ENCODE data around the gene PAN3. TPM values are rescaled to one million over a fixed set of nuclear protein-coding genes. Genes with fewer than 3 reads are reported as not detected.

PAN3 gene
- total RNA-seq, 2 experiments from 2014 or later: 56.9 to 59.5 TPM

DNA sequence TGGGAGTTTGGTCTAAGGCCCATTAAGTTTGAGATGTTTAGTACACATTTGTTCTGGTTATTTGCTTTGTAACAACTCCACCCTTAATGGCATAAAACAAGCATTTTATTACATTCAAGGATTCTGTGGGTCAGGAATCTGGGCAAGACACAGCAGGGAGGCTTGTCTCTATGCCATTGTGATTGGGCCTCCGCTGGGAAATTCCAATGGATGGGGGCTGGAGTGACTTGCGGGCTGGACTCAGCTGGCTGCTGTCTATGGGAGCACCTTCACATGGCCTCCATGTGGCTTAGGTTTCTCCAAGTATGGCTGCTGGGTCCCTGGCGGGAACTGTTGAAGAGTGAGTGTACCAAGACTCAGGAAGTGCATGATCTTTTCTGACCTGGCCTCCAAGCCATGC is 159.0 kb downstream of the PAN3 start:
- H3K4me3 Mint-ChIP-seq: no peak overlapping the region
- Histone ChIP-seq H3K27me3 (ENCODE audit: control insufficient read depth in 1 of 2, insufficient read depth in 2 of 2, low read length in 2 of 2) (no peaks in the 10 kb centered on the region), H3K36me3 (ENCODE audit: insufficient read depth, low read length) (peaks cover 17% of the 10 kb centered on the region), H3K4me1 (ENCODE audit: insufficient read depth, low read length) (peaks cover 5% of the 10 kb centered on the region), H3K9me3 (ENCODE audit: control insufficient read depth in 1 of 2, insufficient read depth in 1 of 2, low read length in 2 of 2) (no peaks in the 10 kb centered on the region), H3K27ac (ENCODE audit: low read depth in 1 of 2, low read length in 2 of 2) (no peak overlapping the region), H3K4me3 (ENCODE audit: low read length) (no peak overlapping the region)
- H3K9me3 Mint-ChIP-seq: no peaks in the 10 kb centered on the region
- H3K4me1 Mint-ChIP-seq (ENCODE audit: low read depth): peaks cover 10% of the 10 kb centered on the region
- TF ChIP-seq, protein P1, sequence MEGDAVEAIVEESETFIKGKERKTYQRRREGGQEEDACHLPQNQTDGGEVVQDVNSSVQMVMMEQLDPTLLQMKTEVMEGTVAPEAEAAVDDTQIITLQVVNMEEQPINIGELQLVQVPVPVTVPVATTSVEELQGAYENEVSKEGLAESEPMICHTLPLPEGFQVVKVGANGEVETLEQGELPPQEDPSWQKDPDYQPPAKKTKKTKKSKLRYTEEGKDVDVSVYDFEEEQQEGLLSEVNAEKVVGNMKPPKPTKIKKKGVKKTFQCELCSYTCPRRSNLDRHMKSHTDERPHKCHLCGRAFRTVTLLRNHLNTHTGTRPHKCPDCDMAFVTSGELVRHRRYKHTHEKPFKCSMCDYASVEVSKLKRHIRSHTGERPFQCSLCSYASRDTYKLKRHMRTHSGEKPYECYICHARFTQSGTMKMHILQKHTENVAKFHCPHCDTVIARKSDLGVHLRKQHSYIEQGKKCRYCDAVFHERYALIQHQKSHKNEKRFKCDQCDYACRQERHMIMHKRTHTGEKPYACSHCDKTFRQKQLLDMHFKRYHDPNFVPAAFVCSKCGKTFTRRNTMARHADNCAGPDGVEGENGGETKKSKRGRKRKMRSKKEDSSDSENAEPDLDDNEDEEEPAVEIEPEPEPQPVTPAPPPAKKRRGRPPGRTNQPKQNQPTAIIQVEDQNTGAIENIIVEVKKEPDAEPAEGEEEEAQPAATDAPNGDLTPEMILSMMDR (IDR thresholded peaks at IDR 0.05): no peak
- ChIA-PET CTCF (no interaction called here), POLR2A (no interaction called here)
- no peak overlapping the region for H3K27ac Mint-ChIP-seq
- intact Hi-C loops (cut with DNase I, micrococcal nuclease): no loop called here
- H3K27me3 Mint-ChIP-seq: no peaks in the 10 kb centered on the region
- ATAC-seq (ENCODE audit: poor library complexity): no peak
- no peak for DNase-seq
- H3K36me3 Mint-ChIP-seq (ENCODE audit: low read depth): peaks cover 29% of the 10 kb centered on the region

DNA sequence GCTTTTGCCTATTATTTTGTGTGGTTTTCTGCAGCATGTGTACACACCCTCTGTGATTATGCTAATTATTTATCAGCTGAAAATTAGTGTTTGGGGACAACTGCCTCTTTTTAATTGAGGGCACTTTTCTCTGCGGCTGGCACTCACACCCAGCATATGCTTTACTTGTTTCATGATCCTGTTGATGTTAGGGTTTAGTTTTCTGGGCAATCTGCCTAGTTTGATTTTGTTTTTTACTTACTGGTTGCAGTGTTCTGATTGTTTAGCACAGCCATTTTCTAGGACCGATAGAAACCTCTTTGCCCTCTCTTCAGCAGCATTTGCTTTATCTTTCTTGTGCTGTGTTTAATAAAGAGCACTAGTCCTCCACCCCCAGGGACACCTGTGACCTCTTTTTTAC is 161.6 kb downstream of the PAN3 start:
- CTCF ChIA-PET: no interaction called here
- no peaks in the 10 kb centered on the region for H3K9me3 ChIP-seq (ENCODE audit: control insufficient read depth in 1 of 2, insufficient read depth in 1 of 2, low read length in 2 of 2)
- H3K4me3 ChIP-seq (ENCODE audit: low read length): no peak overlapping the region
- H3K36me3 ChIP-seq (ENCODE audit: insufficient read depth, low read length): no peaks in the 10 kb centered on the region
- no peaks in the 10 kb centered on the region for H3K27me3 ChIP-seq (ENCODE audit: control insufficient read depth in 1 of 2, insufficient read depth in 2 of 2, low read length in 2 of 2)
- Mint-ChIP-seq H3K9me3 (no peaks in the 10 kb centered on the region), H3K36me3 (ENCODE audit: low read depth) (peaks cover 7% of the 10 kb centered on the region), H3K4me3 (no peak overlapping the region), H3K27me3 (no peaks in the 10 kb centered on the region), H3K27ac (no peak overlapping the region), H3K4me1 (ENCODE audit: low read depth) (peaks cover 10% of the 10 kb centered on the region)
- H3K27ac ChIP-seq (ENCODE audit: low read depth in 1 of 2, low read length in 2 of 2): no peak overlapping the region
- DNase-seq: no peak
- TF ChIP-seq, protein P1 (IDR thresholded peaks at IDR 0.05): no peak
- ATAC-seq (ENCODE audit: poor library complexity): no peak
- intact Hi-C loops (cut with DNase I, micrococcal nuclease): no loop called here
- POLR2A ChIA-PET: no interaction called here
- peaks cover 5% of the 10 kb centered on the region for H3K4me1 ChIP-seq (ENCODE audit: insufficient read depth, low read length)

DNA sequence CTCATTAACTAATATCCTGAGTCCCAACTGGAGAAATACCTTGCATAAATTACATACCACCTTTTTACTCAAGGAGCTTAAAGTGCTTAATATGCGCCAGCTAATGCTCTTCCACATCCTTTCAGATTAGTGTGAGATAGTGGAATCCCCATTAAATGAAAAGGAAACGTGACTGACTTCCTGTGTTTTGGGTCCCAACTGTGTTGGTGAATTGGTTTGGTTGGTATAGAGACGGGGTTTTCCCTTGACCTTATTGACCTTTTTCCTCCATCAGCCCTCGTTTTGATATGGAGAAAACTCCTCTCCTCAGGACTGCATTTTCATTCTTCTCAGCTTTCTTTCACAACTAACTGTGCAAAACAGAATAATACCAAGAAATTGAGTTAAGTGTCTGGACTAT is 163.5 kb downstream of the PAN3 start:
- ATAC-seq (ENCODE audit: poor library complexity) (no peak), DNase-seq (peak in 1 of 14 experiments; percentile 5)
- Histone ChIP-seq H3K4me1 (ENCODE audit: insufficient read depth, low read length) (peaks cover 5% of the 10 kb centered on the region), H3K27me3 (ENCODE audit: control insufficient read depth in 1 of 2, insufficient read depth in 2 of 2, low read length in 2 of 2) (no peaks in the 10 kb centered on the region), H3K36me3 (ENCODE audit: insufficient read depth, low read length) (no peaks in the 10 kb centered on the region), H3K9me3 (ENCODE audit: control insufficient read depth in 1 of 2, insufficient read depth in 1 of 2, low read length in 2 of 2) (peaks cover 0 to 3% of the 10 kb centered on the region in 2 experiments), H3K4me3 (ENCODE audit: low read length) (no peak overlapping the region), H3K27ac (ENCODE audit: low read depth in 1 of 2, low read length in 2 of 2) (no peak overlapping the region)
- TF ChIP-seq, protein P1 (IDR thresholded peaks at IDR 0.05): no peak
- no peaks in the 10 kb centered on the region for H3K9me3 Mint-ChIP-seq
- H3K4me1 Mint-ChIP-seq (ENCODE audit: low read depth): peaks cover 10% of the 10 kb centered on the region
- ChIA-PET POLR2A (no interaction called here), CTCF (no interaction called here)
- H3K36me3 Mint-ChIP-seq (ENCODE audit: low read depth): no peaks in the 10 kb centered on the region
- H3K4me3 Mint-ChIP-seq: no peak overlapping the region
- H3K27ac Mint-ChIP-seq: no peak overlapping the region
- intact Hi-C loops (cut with DNase I, micrococcal nuclease): no loop called here
- H3K27me3 Mint-ChIP-seq: no peaks in the 10 kb centered on the region

All from CD4-positive, alpha-beta T cell (primary cell).